Cardiac muscle cell (in vitro differentiated cells and primary cell): Measurements from ENCODE around the gene RPS6KA6. TPM values are rescaled to one million over a fixed set of nuclear protein-coding genes. Genes with fewer than 3 reads are reported as not detected.

Source experiments
- DNase-seq, 2 donors: peaks; one replicate each; pipeline versions ENCODE4 v3.0.0 to v3.0.0-alpha.2; 2010 to 2017; ENCODE audit warnings: low read depth in 1 of 2, low spot score in 1 of 2
- H3K27ac ChIP-seq: fragments of 200-600 bp; sonication (generic); 2 replicates; pipeline ENCODE4 v1.5.1; 2016
- H3K27me3 ChIP-seq: fragments of 200-600 bp; sonication (generic); 2 replicates; pipeline ENCODE4 v1.6.0; 2016; ENCODE audit warnings: control low read depth
- H3K36me3 ChIP-seq: fragments of 200-600 bp; sonication (generic); 2 replicates; pipeline ENCODE4 v1.5.1; 2016; ENCODE audit warnings: control low read depth
- H3K4me1 ChIP-seq: fragments of 200-600 bp; sonication (generic); 2 replicates; pipeline ENCODE4 v1.8.1; 2017; ENCODE audit warnings: low read depth, mild to moderate bottlenecking, mixed run types
- H3K4me3 ChIP-seq: fragments of 200-600 bp; sonication (generic); 2 replicates; pipeline ENCODE4 v1.5.1; 2016; ENCODE audit warnings: mild to moderate bottlenecking
- H3K9me3 ChIP-seq: fragments of 200-600 bp; sonication (generic); 2 replicates; pipeline ENCODE4 v1.5.1; 2017; ENCODE audit warnings: low read depth, mild to moderate bottlenecking, control low read depth
- polyA plus RNA-seq: library from polyadenylated mRNA; unstranded; fragments of >200 nt; fragmentation: Nextera tagmentation; extraction: Ambion mirVana; gene quantifications from 2 replicates; pipeline ENCODE4 v1.2.1, GENCODE V29; 2016
- total RNA-seq: library from RNA; depleted of rRNA; stranded (reverse); fragments of >200 nt; gene quantifications from 2 replicates; pipeline ENCODE4 v1.2.3, GENCODE V29; 2016
- TF ChIP-seq, protein P1 (sequence below): IDR thresholded peaks from 2 replicates; pipeline ENCODE4 v1.5.1; 2012; ENCODE audit warnings: low read depth, mild to moderate bottlenecking, low read length

The RPS6KA6 gene
- total and polyA plus RNA-seq, 2 experiments from 2014 or later, result 1.4 to 3.3 TPM

GRCh38 chrX:84218726-84219125, 30.7 kb upstream of the RPS6KA6 start:
- H3K27me3 ChIP-seq, result no peaks in the 10 kb centered on the region
- no peaks in the 10 kb centered on the region for H3K36me3 ChIP-seq
- H3K27ac ChIP-seq, result no peak overlapping the region
- TF ChIP-seq, protein P1, sequence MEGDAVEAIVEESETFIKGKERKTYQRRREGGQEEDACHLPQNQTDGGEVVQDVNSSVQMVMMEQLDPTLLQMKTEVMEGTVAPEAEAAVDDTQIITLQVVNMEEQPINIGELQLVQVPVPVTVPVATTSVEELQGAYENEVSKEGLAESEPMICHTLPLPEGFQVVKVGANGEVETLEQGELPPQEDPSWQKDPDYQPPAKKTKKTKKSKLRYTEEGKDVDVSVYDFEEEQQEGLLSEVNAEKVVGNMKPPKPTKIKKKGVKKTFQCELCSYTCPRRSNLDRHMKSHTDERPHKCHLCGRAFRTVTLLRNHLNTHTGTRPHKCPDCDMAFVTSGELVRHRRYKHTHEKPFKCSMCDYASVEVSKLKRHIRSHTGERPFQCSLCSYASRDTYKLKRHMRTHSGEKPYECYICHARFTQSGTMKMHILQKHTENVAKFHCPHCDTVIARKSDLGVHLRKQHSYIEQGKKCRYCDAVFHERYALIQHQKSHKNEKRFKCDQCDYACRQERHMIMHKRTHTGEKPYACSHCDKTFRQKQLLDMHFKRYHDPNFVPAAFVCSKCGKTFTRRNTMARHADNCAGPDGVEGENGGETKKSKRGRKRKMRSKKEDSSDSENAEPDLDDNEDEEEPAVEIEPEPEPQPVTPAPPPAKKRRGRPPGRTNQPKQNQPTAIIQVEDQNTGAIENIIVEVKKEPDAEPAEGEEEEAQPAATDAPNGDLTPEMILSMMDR, result no peak
- no peaks in the 10 kb centered on the region for H3K4me1 ChIP-seq
- DNase-seq, result no peak
- no peaks in the 10 kb centered on the region for H3K9me3 ChIP-seq
- no peak overlapping the region for H3K4me3 ChIP-seq

DNA sequence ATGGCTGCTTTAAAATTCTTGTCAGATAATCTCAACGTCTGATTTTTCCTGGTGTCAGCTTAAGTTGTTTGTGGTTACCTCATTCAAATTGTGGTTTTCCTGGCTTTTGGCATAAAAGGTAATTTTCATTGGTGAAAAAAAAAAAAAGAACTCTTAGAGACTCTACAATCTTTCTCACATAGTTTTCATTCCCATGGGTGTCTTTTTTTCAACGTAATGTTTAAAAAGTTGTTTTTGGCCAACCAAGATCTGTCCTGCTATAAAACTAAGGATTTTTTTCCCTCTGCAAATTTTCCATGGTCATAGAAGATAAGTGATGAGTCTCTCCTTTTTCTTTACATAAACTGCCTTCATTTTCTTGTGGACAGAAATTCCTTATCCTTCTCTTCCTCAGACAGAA, 28.9 kb upstream of the RPS6KA6 start:
- H3K27ac ChIP-seq, result no peak overlapping the region
- peak in 1 of 2 donors; percentile 1 for DNase-seq
- no peak overlapping the region for H3K4me3 ChIP-seq
- no peaks in the 10 kb centered on the region for H3K27me3 ChIP-seq
- no peaks in the 10 kb centered on the region for H3K9me3 ChIP-seq
- no peaks in the 10 kb centered on the region for H3K4me1 ChIP-seq
- H3K36me3 ChIP-seq, result no peaks in the 10 kb centered on the region
- TF ChIP-seq, protein P1, result no peak

DNA sequence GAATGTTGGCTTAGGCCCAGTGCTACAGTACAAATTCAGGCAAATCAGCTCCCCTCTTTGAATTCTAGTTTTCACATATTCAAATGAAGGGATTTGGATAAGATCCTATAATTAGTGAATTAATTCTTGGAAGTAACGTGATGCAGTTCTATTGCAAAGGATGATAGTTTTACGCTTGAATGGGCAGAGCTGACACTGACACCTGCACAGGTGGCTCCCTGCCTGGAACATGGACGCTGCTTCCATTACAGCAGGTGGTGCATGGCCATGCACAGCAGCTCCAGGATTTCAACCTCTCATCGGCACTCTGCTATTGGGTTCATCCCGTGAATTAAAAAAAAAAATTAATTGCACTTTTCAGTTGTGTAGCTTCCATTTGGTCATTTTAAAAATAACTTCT, 28.4 kb upstream of the RPS6KA6 start:
- H3K36me3 ChIP-seq, result no peaks in the 10 kb centered on the region
- no peaks in the 10 kb centered on the region for H3K27me3 ChIP-seq
- no peak for DNase-seq

GRCh38 chrX:84205276-84205675, 17.3 kb upstream of the RPS6KA6 start:
- Histone ChIP-seq H3K4me3 (no peak overlapping the region), H3K36me3 (no peaks in the 10 kb centered on the region), H3K27me3 (no peaks in the 10 kb centered on the region), H3K4me1 (no peaks in the 10 kb centered on the region), H3K9me3 (no peaks in the 10 kb centered on the region), H3K27ac (no peak overlapping the region)
- DNase-seq, result no peak
- TF ChIP-seq, protein P1, result no peak

More for the DNA sequence above, 28.4 kb upstream of the RPS6KA6 start:
- TF ChIP-seq, protein P1, result no peak
- no peaks in the 10 kb centered on the region for H3K4me1 ChIP-seq
- H3K4me3 ChIP-seq, result no peak overlapping the region
- H3K27ac ChIP-seq, result no peak overlapping the region
- H3K9me3 ChIP-seq, result no peaks in the 10 kb centered on the region

GRCh38 chrX:84199688-84200087, 11.7 kb upstream of the RPS6KA6 start:
- H3K4me1 ChIP-seq, result no peaks in the 10 kb centered on the region
- H3K9me3 ChIP-seq, result no peaks in the 10 kb centered on the region
- no peaks in the 10 kb centered on the region for H3K27me3 ChIP-seq
- H3K36me3 ChIP-seq, result no peaks in the 10 kb centered on the region
- DNase-seq, result no peak
- H3K4me3 ChIP-seq, result no peak overlapping the region
- no peak overlapping the region for H3K27ac ChIP-seq
- TF ChIP-seq, protein P1, result no peak

- Histone ChIP-seq H3K4me1 (no peaks in the 10 kb centered on the region), H3K9me3 (no peaks in the 10 kb centered on the region), H3K27me3 (no peaks in the 10 kb centered on the region), H3K36me3 (no peaks in the 10 kb centered on the region), H3K4me3 (no peak overlapping the region), H3K27ac (no peak overlapping the region)
- TF ChIP-seq, protein P1, result no peak
- no peak for DNase-seq
Observed at GRCh38 chrX:84197550-84197949, 9.6 kb upstream of the RPS6KA6 start.
